ENCODE data around the gene SLC38A7.

GRCh38 chr16:58620396-58620795 lies 64.2 kb downstream of the SLC38A7 start:
- TF ChIP-seq EP300 (IDR thresholded peaks at IDR 0.05) (no peak), CTCF (IDR thresholded peaks at IDR 0.05) (no peak)
